HG03575 (cell line): ENCODE data around the gene CYFIP2.

Source experiments
- ATAC-seq: cut with Tn5 transposase; IDR thresholded peaks from one replicate; pipeline ENCODE4 v1.9.1; 2021; ENCODE audit not compliant: unreplicated experiment, insufficient number of reproducible peaks, low FRiP score; ENCODE audit errors: extremely low read depth

CYFIP2 gene

GRCh38 chr5:157306692-157307471 is 41.0 kb downstream of the CYFIP2 start:
- no peak for ATAC-seq

DNA sequence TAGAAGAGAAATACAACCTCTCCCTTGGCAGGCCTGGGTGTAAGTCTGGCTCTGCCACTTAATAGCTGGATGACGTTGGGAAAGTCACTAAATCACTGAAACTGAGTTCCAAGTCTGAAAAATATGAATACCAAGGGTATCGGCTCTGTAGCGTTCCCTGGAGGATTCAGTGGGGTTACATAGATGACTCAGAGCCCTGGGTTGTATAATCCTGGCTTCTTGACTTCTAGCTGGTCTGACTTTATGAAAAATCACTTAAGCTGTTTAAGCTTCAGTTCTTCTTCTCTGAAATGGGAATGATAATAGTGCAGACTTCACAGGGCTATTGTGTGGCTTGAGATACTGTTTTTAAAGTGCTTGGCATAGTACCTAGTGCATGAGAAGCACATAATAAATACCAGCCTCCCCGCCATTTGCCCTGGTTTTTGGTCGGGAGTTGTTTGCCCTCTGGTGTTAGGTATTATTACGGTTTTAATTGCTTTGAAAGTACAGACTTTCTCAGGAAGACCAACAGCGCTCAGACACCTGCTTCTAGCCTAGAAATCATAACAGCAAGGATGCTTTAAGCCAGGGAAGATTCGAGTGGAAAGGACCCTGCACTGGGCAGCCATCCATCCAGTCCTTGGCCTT is 43.0 kb downstream of the CYFIP2 start:
- ATAC-seq = no peak

DNA sequence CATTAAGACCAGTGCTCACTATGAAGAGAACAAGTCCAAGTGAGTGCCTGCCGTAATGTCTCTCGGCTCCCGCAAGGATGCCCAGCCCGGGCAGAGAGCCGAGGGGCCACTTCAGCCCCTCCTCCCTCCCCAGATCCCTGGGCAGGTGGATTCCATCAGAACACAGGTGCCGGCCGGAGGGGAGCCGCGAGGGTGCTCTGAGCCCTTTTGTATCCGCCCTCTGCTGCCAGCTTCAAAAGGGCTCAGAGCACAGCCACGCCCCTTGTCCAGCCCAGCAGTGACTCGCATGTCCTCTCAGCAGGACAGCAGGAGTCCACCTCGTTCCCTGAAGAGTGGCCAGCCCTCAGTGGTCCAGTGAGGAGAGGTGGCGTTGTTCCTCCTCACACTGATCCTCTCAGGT is 43.9 kb downstream of the CYFIP2 start:
- no peak for ATAC-seq

DNA sequence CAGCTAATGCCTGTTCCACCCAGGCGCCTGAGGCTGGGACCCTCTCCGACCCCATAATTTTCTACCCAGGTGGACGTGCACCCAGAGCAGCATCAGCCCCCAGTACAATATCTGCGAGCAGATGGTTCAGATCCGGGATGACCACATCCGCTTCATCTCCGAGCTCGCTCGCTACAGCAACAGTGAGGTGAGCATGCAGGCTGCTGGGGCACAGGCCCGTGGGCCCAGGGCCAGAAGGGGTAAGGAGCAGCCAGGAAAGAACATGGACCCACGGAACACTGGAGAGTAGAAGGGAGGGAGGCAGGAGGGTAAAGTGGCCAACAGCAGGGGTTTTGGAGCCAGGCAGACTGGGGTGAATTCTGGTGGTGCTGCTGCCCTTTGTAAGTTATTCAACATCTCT is 45.7 kb downstream of the CYFIP2 start:
- ATAC-seq = no peak

DNA sequence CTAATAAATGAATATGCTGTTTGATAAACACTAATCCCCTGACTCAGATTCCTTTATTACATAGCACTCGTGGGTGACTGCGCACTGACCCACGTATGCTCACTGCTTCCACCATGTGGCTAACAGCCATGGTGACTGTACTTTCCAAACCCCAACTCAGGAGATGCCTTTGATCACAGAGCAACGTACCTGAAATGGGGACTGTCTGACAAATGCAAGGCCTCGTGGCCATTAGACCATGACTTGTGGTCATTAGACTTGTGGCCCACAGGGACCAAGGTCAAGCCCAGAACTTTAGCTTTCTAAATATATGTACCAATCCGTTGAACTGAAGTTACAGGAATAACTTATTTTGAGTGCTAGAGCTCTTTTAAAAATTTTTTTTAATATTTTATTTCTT is 46.6 kb downstream of the CYFIP2 start:
- ATAC-seq = no peak

GRCh38 chr5:157322581-157322980 is 56.7 kb downstream of the CYFIP2 start:
- ATAC-seq = no peak

DNA sequence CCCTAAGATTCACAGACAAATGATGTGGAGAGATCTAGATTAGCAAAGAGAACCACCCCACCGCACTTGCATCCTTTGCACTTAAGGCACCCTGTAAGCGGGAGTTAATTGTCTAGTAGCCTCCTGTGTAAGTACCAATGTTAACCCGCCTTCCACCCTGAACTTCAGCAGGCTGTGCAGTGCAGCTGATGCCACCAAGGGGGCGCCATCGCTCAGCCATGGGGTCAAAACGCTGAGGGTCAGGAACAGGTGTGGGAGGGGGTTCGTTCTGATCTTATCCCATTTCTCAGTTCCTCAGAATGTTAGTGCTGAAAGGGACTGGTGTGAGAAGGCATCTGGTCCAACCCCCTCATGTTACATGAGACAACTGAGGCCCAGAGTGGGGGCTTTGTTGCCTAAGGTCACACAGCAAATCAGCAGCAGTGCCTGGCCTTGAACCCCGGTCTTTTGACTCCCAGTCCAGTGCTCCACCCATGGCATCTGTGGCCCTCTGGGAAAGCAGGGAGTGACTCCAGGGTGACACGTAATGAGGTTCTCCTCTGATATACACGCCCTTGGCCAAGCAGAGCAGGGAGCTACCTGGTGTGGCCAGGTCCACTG is 57.3 kb downstream of the CYFIP2 start:
- ATAC-seq = no peak

- no peak for ATAC-seq
Observed at GRCh38 chr5:157324237-157324636, 58.3 kb downstream of the CYFIP2 start.

GRCh38 chr5:157326440-157327005 is 60.6 kb downstream of the CYFIP2 start:
- ATAC-seq = no peak

DNA sequence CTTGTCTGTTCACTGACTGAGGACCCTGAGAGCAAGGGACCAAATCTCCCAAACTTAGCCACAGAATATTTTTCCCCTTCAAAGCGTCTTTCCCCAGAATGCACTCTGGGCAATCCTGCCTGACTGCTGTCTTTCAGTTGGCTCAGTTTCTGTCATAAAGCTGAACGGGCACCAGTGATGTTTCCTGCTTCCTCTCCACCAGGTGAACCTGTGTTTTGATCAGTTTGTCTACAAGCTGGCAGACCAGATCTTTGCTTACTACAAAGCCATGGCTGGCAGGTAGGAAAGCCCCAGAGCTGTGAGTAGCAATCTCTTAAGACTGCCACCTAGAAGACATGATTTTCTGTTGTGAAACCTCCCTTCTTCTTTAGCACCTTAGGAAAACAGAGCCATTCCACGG is 61.8 kb downstream of the CYFIP2 start:
- ATAC-seq = no peak

DNA sequence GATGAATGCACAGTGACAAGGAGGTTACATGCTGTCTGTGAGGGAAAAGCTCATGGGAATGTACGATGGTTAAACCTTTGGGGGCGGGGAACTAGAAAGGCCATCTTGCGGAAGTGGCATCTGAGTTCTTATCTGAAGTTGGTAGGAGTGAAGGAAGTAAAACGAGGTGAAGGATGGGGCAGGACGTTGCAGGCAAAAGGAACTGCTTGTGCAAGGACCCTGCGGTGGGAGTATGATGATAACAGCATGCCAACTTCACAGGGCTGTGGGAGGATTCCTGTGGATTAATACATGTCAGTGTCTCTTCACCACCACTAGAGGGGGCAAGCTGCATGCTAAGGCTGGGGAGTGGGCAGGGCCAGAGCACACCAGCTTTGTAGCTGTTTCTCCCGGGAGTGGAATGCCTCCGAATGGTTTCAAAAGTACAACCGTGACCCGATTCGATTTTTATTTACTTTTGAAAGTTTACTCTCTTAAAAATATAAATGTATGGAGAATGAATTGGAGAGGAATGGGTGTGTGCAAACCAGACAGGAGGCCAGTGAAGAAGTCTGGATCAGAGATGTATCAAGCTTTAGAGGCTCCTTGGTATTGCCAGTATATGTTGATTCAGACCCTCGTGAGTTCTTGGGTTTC is 62.5 kb downstream of the CYFIP2 start:
- ATAC-seq = peak; percentile 80

DNA sequence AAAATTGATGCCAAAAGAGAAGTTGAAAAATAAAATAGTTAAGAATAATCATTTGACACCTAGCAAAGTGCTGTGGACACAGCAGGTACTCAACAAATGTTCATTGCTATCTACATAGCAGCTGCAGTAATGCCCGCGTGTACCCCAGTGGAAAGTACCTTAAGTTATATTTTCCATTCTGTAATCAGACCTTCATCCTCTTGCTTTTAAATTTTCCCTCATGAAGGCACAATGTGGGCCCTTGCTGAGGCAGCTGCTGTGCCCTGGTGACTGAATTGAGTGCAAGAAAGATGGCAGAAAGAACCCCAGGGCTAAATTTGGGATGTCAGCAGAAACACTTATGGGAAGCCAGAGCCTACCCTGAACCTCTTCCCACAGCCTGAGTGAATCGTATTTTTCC is 65.9 kb downstream of the CYFIP2 start:
- no peak for ATAC-seq

GRCh38 chr5:157335534-157336422 is 69.9 kb downstream of the CYFIP2 start:
- no peak for ATAC-seq

GRCh38 chr5:157336423-157336744 is 70.5 kb downstream of the CYFIP2 start:
- ATAC-seq = no peak

DNA sequence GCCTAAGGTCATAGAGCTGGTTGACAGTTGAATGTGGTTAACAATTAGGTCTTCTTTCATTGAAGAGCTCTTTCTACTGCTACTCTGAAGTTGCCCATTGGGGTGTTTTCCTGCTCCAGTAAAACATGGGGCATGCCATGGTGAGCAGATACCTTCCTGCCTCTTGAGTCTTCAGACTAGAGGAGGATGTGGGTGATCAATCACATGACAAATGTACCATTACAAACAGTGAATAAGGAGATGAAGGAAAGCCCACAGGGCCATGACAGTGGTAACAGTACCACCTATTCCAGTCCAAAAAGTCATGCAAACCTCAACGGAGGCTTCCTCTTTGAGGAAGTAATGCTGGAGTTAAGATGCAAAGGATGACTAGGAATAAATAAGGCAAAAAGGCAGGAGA is 73.5 kb downstream of the CYFIP2 start:
- no peak for ATAC-seq

GRCh38 chr5:157342822-157343402 is 77.0 kb downstream of the CYFIP2 start:
- ATAC-seq = no peak

- ATAC-seq = no peak
Observed at GRCh38 chr5:157343842-157344790, 78.2 kb downstream of the CYFIP2 start.
